ENCODE measurements around the gene TMEM45B. TPM values are rescaled to one million over a fixed set of nuclear protein-coding genes. Genes with fewer than 3 reads are reported as not detected.
A peak's percentile ranks its signal among the peaks of the same experiment; 100 is the strongest.
"Not testable (repeated sequence)": the region's sequence is repeated elsewhere in the genome, so short reads cannot be mapped to it uniquely, and the experiment has no call there.

The TMEM45B gene
- total RNA-seq, 1 donor from 2014 or later: not detected

DNA sequence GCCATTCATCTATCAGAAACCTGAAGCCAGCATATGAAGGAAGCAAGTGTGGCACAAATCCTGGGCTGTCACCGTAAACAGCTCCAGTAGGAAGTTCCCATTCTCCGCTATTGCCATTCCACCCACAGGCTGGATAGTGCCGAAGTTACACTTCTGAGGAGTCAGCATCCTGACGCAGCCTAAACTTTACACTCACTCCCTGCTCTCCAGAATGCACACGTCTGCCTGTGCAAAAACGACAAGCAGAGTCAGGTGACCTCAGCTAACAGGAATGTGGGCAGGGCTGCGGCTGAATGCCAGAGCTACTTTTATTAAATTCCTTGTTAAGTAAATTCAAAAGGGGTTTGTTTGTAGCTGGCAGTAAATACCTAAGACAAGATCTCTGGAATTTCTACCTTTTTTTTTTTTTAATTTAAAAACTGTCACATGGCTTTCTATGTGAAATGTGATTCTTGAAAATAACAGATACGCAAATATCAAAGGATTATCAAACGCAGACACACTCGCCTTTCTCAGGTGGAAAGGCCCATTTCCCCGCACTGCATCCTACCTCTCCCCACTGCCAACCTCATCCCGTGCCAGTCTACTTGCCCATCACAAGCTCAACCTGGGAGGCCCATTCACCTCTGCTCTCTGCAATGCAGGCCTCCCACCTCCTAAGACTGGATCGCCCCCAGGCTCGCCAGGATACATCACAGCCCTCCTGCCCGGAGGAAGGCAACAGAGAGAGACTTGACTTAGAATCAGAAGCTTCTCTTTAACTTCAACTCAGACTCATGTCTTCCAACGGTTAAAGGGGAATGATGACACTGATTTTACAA, 46.3 kb downstream of the TMEM45B start:
- DNase-seq (ENCODE audit: extremely low spot score, unreplicated experiment): no peak
- no peaks in the 10 kb centered on the region for H3K9me3 Mint-ChIP-seq (ENCODE audit: unreplicated experiment)
- H3K4me1 Mint-ChIP-seq (ENCODE audit: unreplicated experiment): peaks cover 13% of the 10 kb centered on the region
- peak overlapping the region; percentile 15 for H3K4me3 Mint-ChIP-seq (ENCODE audit: unreplicated experiment)
- peaks cover 49% of the 10 kb centered on the region for H3K36me3 Mint-ChIP-seq (ENCODE audit: unreplicated experiment)
- no peaks in the 10 kb centered on the region for H3K27me3 Mint-ChIP-seq (ENCODE audit: unreplicated experiment)
- TF ChIP-seq, protein P1, sequence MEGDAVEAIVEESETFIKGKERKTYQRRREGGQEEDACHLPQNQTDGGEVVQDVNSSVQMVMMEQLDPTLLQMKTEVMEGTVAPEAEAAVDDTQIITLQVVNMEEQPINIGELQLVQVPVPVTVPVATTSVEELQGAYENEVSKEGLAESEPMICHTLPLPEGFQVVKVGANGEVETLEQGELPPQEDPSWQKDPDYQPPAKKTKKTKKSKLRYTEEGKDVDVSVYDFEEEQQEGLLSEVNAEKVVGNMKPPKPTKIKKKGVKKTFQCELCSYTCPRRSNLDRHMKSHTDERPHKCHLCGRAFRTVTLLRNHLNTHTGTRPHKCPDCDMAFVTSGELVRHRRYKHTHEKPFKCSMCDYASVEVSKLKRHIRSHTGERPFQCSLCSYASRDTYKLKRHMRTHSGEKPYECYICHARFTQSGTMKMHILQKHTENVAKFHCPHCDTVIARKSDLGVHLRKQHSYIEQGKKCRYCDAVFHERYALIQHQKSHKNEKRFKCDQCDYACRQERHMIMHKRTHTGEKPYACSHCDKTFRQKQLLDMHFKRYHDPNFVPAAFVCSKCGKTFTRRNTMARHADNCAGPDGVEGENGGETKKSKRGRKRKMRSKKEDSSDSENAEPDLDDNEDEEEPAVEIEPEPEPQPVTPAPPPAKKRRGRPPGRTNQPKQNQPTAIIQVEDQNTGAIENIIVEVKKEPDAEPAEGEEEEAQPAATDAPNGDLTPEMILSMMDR (IDR thresholded peaks at IDR 0.05): no peak
- H3K27ac Mint-ChIP-seq (ENCODE audit: unreplicated experiment): peak overlapping the region; percentile 82

DNA sequence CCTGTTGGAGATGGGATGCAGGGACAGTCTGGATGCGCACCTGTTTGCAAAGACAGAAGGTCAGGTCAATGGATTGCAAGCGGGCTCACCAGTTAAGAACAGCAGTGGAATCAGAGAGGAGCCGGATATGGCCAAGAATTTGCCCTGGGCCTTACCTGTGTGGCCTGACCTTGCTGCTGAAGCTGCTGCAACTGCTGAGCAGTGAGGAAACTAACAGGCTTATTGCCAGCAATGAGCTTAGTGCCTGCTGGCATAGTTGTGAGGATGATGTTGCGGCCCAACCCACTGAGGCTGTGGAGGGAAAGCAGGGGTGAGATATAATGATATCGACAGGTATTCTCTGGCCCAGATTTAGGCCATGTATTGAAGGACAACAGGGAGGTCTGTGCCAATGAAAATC, 49.2 kb downstream of the TMEM45B start:
- H3K27ac Mint-ChIP-seq (ENCODE audit: unreplicated experiment): no peak overlapping the region
- peaks cover 13% of the 10 kb centered on the region for H3K4me1 Mint-ChIP-seq (ENCODE audit: unreplicated experiment)
- no peak overlapping the region for H3K4me3 Mint-ChIP-seq (ENCODE audit: unreplicated experiment)
- DNase-seq (ENCODE audit: extremely low spot score, unreplicated experiment): no peak
- no peaks in the 10 kb centered on the region for H3K27me3 Mint-ChIP-seq (ENCODE audit: unreplicated experiment)
- H3K9me3 Mint-ChIP-seq (ENCODE audit: unreplicated experiment): no peaks in the 10 kb centered on the region
- peaks cover 57% of the 10 kb centered on the region for H3K36me3 Mint-ChIP-seq (ENCODE audit: unreplicated experiment)
- TF ChIP-seq, protein P1 (IDR thresholded peaks at IDR 0.05): no peak

- H3K27ac Mint-ChIP-seq (ENCODE audit: unreplicated experiment): no peak overlapping the region
- H3K4me1 Mint-ChIP-seq (ENCODE audit: unreplicated experiment): peaks cover 13% of the 10 kb centered on the region
- TF ChIP-seq, protein P1 (IDR thresholded peaks at IDR 0.05): no peak
- H3K36me3 Mint-ChIP-seq (ENCODE audit: unreplicated experiment): peaks cover 59% of the 10 kb centered on the region
- H3K9me3 Mint-ChIP-seq (ENCODE audit: unreplicated experiment): no peaks in the 10 kb centered on the region
- DNase-seq (ENCODE audit: extremely low spot score, unreplicated experiment): no peak
- no peaks in the 10 kb centered on the region for H3K27me3 Mint-ChIP-seq (ENCODE audit: unreplicated experiment)
- no peak overlapping the region for H3K4me3 Mint-ChIP-seq (ENCODE audit: unreplicated experiment)
Measured at GRCh38 chr11:129865701-129866100, 50.1 kb downstream of the TMEM45B start.

DNA sequence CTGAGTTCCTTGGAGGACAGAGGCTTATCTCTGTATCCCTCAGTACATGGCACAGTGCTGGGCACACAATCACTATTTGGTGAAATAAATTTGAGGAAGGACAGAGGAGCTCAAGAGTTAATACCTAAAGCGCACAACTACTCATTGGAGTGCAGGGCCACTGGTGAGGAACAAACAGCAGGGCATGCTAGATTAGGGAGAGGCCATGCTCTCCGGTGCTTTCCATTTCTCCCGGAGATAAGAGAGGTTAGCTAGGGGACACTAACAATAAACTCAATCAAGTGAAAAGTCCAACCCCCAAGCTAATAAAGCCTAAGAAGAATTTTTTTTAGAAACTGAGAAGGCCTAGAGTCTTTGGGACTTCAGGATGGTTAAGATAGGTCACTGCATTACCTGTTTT, 50.7 kb downstream of the TMEM45B start:
- DNase-seq (ENCODE audit: extremely low spot score, unreplicated experiment): no peak
- no peaks in the 10 kb centered on the region for H3K9me3 Mint-ChIP-seq (ENCODE audit: unreplicated experiment)
- no peak overlapping the region for H3K27ac Mint-ChIP-seq (ENCODE audit: unreplicated experiment)
- TF ChIP-seq, protein P1 (IDR thresholded peaks at IDR 0.05): no peak
- peaks cover 62% of the 10 kb centered on the region for H3K36me3 Mint-ChIP-seq (ENCODE audit: unreplicated experiment)
- H3K4me1 Mint-ChIP-seq (ENCODE audit: unreplicated experiment): peaks cover 13% of the 10 kb centered on the region
- no peak overlapping the region for H3K4me3 Mint-ChIP-seq (ENCODE audit: unreplicated experiment)
- H3K27me3 Mint-ChIP-seq (ENCODE audit: unreplicated experiment): no peaks in the 10 kb centered on the region

DNA sequence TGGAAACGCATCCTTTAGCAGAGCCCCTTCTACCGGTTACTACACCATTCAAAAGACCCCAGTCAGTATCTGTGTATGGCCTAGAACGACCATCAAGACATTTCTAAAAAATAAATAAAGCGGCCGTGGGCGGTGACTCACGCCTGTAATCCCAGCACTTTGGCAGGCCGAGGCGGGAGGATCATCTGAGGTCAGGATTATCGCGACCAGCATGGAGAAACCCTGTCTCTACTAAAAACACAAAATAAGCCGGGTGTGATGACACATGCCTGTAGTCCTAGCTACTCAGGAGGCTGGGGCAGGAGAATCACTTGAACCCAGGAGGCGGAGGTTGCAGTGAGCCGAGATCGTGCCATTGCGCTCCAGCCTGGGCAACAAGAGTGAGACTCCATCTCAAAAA, 53.0 kb downstream of the TMEM45B start:
- H3K4me3 Mint-ChIP-seq (ENCODE audit: unreplicated experiment); H3K27me3 Mint-ChIP-seq (ENCODE audit: unreplicated experiment); DNase-seq (ENCODE audit: extremely low spot score, unreplicated experiment); H3K4me1 Mint-ChIP-seq (ENCODE audit: unreplicated experiment); H3K27ac Mint-ChIP-seq (ENCODE audit: unreplicated experiment); H3K9me3 Mint-ChIP-seq (ENCODE audit: unreplicated experiment): not testable (repeated sequence)
- H3K36me3 Mint-ChIP-seq (ENCODE audit: unreplicated experiment): peaks cover 68% of the 10 kb centered on the region

All from osteocyte (in vitro differentiated cells).